Measurements from ENCODE around the gene B4GALNT1. TPM values are rescaled to one million over a fixed set of nuclear protein-coding genes. Genes with fewer than 3 reads are reported as not detected.
A peak's percentile ranks its signal among the peaks of the same experiment; 100 is the strongest.

B4GALNT1 gene
- total RNA-seq, 1 donor from 2014 or later, result 18.6 TPM

DNA sequence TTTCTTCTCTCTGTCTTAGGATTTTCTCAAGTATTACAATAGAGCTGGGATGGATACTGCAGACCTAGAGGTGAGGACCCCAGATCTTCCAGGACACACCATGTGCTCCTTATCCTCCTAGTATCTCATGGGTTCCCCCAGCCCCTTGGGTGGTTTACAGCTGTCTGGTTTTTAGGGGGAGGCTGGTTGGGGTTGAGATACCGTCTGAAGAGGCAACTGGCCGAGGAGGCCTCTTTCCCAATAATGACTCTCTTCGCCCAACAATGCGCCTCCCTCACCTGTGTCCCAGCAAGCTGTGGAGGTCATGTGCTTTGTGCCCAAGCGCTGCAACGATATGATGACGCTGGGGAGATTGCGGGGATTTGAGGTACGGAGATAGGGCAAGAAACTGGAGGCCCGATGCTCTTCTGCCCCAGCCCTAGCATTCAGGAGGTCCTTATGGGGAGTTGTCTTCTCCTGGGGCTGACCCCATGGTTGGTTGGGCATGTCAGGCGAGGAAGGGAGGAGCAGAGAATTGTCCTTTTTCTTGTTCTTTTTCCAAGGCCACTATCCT is 18.0 kb downstream of the B4GALNT1 start:
- no peak for DNase-seq (ENCODE audit: low read depth, low spot score)
- H3K9me3 Mint-ChIP-seq, result no peaks in the 10 kb centered on the region
- peaks cover 33% of the 10 kb centered on the region for H3K27me3 Mint-ChIP-seq (ENCODE audit: low read depth)
- peaks cover 28% of the 10 kb centered on the region for H3K36me3 Mint-ChIP-seq (ENCODE audit: low read depth)
- H3K4me3 Mint-ChIP-seq, result peak overlapping the region; percentile 54
- H3K27ac Mint-ChIP-seq (ENCODE audit: unreplicated experiment), result no peak overlapping the region
- TF ChIP-seq, protein P1, sequence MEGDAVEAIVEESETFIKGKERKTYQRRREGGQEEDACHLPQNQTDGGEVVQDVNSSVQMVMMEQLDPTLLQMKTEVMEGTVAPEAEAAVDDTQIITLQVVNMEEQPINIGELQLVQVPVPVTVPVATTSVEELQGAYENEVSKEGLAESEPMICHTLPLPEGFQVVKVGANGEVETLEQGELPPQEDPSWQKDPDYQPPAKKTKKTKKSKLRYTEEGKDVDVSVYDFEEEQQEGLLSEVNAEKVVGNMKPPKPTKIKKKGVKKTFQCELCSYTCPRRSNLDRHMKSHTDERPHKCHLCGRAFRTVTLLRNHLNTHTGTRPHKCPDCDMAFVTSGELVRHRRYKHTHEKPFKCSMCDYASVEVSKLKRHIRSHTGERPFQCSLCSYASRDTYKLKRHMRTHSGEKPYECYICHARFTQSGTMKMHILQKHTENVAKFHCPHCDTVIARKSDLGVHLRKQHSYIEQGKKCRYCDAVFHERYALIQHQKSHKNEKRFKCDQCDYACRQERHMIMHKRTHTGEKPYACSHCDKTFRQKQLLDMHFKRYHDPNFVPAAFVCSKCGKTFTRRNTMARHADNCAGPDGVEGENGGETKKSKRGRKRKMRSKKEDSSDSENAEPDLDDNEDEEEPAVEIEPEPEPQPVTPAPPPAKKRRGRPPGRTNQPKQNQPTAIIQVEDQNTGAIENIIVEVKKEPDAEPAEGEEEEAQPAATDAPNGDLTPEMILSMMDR (conservative IDR thresholded peaks at IDR 0.05), result no peak
- H3K4me1 Mint-ChIP-seq, result peaks cover 21% of the 10 kb centered on the region

DNA sequence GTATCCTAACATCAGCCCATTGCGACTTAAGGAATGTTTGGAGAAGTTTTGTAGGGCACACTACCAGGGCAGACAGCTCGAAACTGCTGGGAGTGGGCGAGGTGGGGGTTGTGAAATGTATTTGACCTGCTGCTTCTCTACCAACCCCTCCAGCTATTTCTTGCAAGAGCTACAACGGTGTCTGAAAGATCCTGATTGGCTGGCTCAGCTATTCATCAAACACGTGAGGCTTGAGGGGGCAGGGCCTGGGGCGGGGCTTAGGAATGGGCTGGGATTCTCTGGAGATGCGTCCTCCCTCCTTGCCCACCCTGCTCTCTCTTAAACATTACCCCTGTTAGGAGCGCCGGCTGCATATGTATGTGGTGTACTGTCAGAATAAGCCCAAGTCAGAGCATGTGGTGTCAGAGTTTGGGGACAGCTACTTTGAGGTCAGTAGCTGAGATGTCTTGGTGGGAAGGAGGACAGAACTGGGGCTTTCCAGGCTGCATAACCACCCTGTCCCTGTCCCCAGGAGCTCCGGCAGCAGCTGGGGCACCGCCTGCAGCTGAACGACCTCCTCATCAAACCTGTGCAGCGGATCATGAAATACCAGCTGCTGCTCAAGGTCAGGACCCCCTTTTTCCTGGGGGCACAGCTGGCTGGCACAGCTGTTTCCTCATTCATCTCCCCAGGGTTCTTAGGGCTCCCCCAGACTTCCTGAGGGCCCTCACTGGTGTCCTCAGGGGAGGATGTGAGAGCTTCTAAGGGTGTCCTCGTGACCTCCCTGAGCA is 18.6 kb downstream of the B4GALNT1 start:
- no peak for DNase-seq (ENCODE audit: low read depth, low spot score)
- no peak overlapping the region for H3K27ac Mint-ChIP-seq (ENCODE audit: unreplicated experiment)
- H3K4me3 Mint-ChIP-seq, result peak overlapping the region; percentile 54
- TF ChIP-seq, protein P1 (conservative IDR thresholded peaks at IDR 0.05), result no peak
- peaks cover 27% of the 10 kb centered on the region for H3K27me3 Mint-ChIP-seq (ENCODE audit: low read depth)
- no peaks in the 10 kb centered on the region for H3K9me3 Mint-ChIP-seq
- H3K4me1 Mint-ChIP-seq, result peaks cover 28% of the 10 kb centered on the region
- H3K36me3 Mint-ChIP-seq (ENCODE audit: low read depth), result peaks cover 28% of the 10 kb centered on the region

DNA sequence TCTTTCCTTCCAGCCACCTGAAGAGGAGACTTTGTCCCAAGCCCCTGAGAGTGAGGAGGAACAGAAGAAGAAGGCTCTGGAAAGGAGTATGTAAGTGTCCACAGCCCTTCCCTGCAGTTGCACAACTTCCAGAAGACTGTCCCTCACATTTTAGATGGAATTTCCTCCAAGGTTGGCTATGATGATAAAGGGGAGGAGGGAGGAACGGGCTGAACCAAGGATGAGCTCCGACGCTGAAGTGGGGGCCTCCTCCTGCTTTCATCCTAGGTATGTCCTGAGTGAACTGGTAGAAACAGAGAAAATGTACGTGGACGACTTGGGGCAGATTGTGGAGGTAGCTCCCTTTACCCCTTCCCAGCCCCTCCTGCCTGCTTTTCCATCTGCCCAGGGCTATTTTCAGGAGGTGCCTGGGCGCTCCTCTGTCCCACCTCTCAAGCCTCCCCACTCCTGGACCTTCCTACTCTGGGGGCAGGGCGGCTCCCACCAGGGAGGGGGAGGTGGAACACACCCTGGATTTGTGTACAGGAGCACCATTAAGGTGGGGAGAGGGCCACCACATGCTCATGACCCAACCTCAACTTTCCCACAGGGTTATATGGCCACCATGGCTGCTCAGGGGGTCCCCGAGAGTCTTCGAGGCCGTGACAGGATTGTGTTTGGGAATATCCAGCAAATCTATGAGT is 19.4 kb downstream of the B4GALNT1 start:
- Mint-ChIP-seq H3K36me3 (ENCODE audit: low read depth) (peaks cover 22% of the 10 kb centered on the region), H3K9me3 (no peaks in the 10 kb centered on the region), H3K4me3 (no peak overlapping the region), H3K27me3 (ENCODE audit: low read depth) (peaks cover 19% of the 10 kb centered on the region), H3K4me1 (peaks cover 29% of the 10 kb centered on the region), H3K27ac (ENCODE audit: unreplicated experiment) (no peak overlapping the region)
- DNase-seq (ENCODE audit: low read depth, low spot score), result no peak
- TF ChIP-seq, protein P1 (conservative IDR thresholded peaks at IDR 0.05), result no peak

DNA sequence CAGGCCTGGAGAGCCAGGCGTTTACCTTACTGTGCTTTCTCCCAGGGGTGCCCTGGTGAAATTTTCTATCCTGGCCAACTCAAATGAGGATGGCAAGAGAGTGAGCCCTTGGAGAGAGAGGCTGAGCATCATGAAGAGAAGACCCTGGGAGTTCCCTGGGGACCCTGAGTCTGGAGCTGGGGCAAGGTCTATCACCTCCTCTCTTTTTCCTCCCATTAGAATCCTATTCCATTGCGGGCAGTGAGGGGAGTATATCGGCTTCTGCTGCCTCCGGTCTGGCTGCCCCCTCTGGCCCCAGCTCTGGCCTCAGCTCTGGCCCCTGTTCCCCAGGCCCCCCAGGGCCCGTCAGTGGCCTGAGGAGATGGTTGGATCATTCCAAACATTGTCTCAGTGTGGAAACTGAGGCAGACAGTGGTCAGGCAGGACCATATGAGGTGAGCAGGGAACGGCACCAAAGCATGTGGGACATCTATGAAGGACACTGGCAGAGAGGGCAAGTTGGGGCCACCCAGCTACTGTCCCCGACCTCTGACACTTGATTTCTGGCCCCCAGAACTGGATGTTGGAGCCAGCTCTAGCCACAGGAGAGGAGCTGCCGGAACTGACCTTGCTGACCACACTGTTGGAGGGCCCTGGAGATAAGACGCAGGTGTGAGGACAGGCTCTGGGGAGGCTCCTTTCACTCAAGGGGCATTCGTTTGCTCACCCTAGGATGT is 20.1 kb downstream of the B4GALNT1 start:
- peak overlapping the region; percentile 94 for H3K4me3 Mint-ChIP-seq

More for the DNA sequence above, 20.1 kb downstream of the B4GALNT1 start:
- Mint-ChIP-seq H3K27me3 (ENCODE audit: low read depth) (peaks cover 12% of the 10 kb centered on the region), H3K9me3 (no peaks in the 10 kb centered on the region), H3K4me1 (peaks cover 29% of the 10 kb centered on the region), H3K36me3 (ENCODE audit: low read depth) (peaks cover 18% of the 10 kb centered on the region), H3K27ac (ENCODE audit: unreplicated experiment) (no peak overlapping the region)
- TF ChIP-seq, protein P1 (conservative IDR thresholded peaks at IDR 0.05), result no peak
- DNase-seq (ENCODE audit: low read depth, low spot score), result no peak
